ENCODE results near the gene DPCD. TPM values are rescaled to one million over a fixed set of nuclear protein-coding genes. Genes with fewer than 3 reads are reported as not detected.

Gene DPCD
- total and polyA plus RNA-seq, 2 donors (not counting 3 experiments of a cell fraction or from before 2014, with no cell fraction given) = 25.3 to 39.3 TPM

- CTCF ChIA-PET = interaction anchor here (0.7 to 1.8 kb wide), 7 partner anchors 11 to 354 kb away, joined by 3 to 10 read pairs (median 6); no protein-coding TSS in a partner anchor
- Histone ChIP-seq H3K9me1 (replicated peaks; ENCODE audit: control insufficient read depth, extremely low read depth, insufficient read depth, low read length) (no peaks in the 10 kb centered on the region), H3K27ac (ENCODE audit: insufficient read depth, low read depth, low read length) (no peak overlapping the region), H3K9me3 (replicated peaks; ENCODE audit: control insufficient read depth, insufficient read depth, low read length) (no peaks in the 10 kb centered on the region), H4K20me1 (replicated peaks; ENCODE audit: control insufficient read depth, extremely low read depth, insufficient read depth, low read length) (no peaks in the 10 kb centered on the region), H3K4me2 (ENCODE audit: insufficient read depth, low read length) (no peak overlapping the region), H3K79me2 (ENCODE audit: control insufficient read depth, insufficient read depth, low read length) (no peaks in the 10 kb centered on the region), H2AFZ (ENCODE audit: low read depth, low read length) (no peak overlapping the region), H3K4me3 (replicated peaks in 1 of 3; ENCODE audit: insufficient read depth in 1 of 3, low read depth in 1 of 3, low read length in 3 of 3) (no peak overlapping the region), H3K4me1 (ENCODE audit: control insufficient read depth, extremely low read depth, insufficient read depth, low read length) (peaks cover 7% of the 10 kb centered on the region), H3K27me3 (ENCODE audit: control insufficient read depth in 2 of 2, insufficient read depth in 2 of 2, low read length in 2 of 2) (peaks cover 26 to 27% of the 10 kb centered on the region in 2 experiments), H3K36me3 (ENCODE audit: control insufficient read depth in 2 of 2, extremely low read depth in 1 of 2, insufficient read depth in 2 of 2, low read length in 2 of 2) (no peaks in the 10 kb centered on the region), H3K9ac (replicated peaks; ENCODE audit: extremely low read depth, insufficient read depth, low read length) (no peak overlapping the region)
- POLR2A ChIA-PET = interaction anchor here (0.6 kb wide), 1 partner anchor 199 kb away, joined by 5 read pairs; no protein-coding TSS in a partner anchor
- no TSS peak for BruUV-seq (replicated peaks)
- FAIRE-seq = no peak
- TF ChIP-seq GATA2 (IDR thresholded peaks at IDR 0.05; ENCODE audit: insufficient read depth, insufficient read length, low read depth, low read length) = no peak
- no peak for TF ChIP-seq POLR2A (IDR thresholded peaks at IDR 0.05; ENCODE audit: low read depth, low read length)
- no peak for TF ChIP-seq CTCF (IDR thresholded peaks at IDR 0.05; ENCODE audit: extremely low read depth in 1 of 2, insufficient read depth in 1 of 2, low read depth in 1 of 2, low read length in 2 of 2)
- no peak for TF ChIP-seq JUN (IDR thresholded peaks at IDR 0.05; ENCODE audit: borderline replicate concordance, insufficient read depth, insufficient read length, low read depth)
- TF ChIP-seq FOS (IDR thresholded peaks at IDR 0.05; ENCODE audit: borderline replicate concordance, insufficient read depth, low read length) = no peak
- no peak for TF ChIP-seq MYC (IDR thresholded peaks at IDR 0.05; ENCODE audit: low read depth, low read length)
- no peak for TF ChIP-seq POLR2AphosphoS5 (IDR thresholded peaks at IDR 0.05; ENCODE audit: insufficient read depth, low read depth, low read length)
- TF ChIP-seq, protein P1, sequence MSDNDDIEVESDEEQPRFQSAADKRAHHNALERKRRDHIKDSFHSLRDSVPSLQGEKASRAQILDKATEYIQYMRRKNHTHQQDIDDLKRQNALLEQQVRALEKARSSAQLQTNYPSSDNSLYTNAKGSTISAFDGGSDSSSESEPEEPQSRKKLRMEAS (IDR thresholded peaks at IDR 0.05; ENCODE audit: insufficient read depth, insufficient read length) = no peak
- TF ChIP-seq EZH2 (IDR thresholded peaks at IDR 0.05; ENCODE audit: borderline replicate concordance, low read depth, low read length, severe bottlenecking) = no peak
- intact Hi-C loops (cut with micrococcal nuclease) (no loop called here), dilution Hi-C loops (cut with MboI; ENCODE audit: extremely low pct_ligation_motif_present, low sequenced_read_pairs) (no loop called here)
- DNase-seq (ENCODE audit: low read depth, low spot score) = no peak
Observed at GRCh38 chr10:101567165-101568006, 20.7 kb upstream of the DPCD start.

Data from endothelial cell of umbilical vein (primary cell).